ENCODE results near the gene PDIA3. TPM values are rescaled to one million over a fixed set of nuclear protein-coding genes. Genes with fewer than 3 reads are reported as not detected.
"Not testable (repeated sequence)": the region's sequence is repeated elsewhere in the genome, so short reads cannot be mapped to it uniquely, and the experiment has no call there.

The PDIA3 gene
- 100 to 1,000 TPM; 286 to 291 TPM for total RNA-seq

DNA sequence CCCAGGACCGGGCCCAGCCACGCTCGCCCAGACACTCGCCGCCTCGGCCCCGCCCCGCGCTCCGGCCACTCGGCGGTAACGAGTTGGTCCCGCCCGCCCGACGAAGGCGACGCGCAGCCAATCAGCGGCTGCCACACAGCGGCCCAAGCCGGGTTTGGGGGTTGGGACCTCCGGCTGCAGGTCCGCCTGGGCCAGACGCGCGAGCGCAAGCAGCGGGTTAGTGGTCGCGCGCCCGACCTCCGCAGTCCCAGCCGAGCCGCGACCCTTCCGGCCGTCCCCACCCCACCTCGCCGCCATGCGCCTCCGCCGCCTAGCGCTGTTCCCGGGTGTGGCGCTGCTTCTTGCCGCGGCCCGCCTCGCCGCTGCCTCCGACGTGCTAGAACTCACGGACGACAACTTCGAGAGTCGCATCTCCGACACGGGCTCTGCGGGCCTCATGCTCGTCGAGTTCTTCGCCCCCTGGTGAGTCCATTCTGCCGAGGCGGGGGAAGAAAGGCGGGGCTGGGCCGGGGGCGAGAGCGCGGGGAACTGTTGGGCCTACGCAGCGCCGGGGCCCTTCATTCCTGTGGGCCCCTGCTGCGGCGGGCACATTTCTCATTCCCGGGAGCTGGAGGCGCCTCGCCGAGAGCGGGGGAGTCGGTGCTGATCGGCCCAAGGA is at the start of gene PDIA3:
Gene PDIA3 (plus strand): TSS at position 194 of the 658 bp plus-strand sequence. CDS start 102 bp downstream, at position 296.
- H3K9me3 Mint-ChIP-seq, H3K27me3 Mint-ChIP-seq, H3K36me3 Mint-ChIP-seq: not testable (repeated sequence)
- H3K27ac Mint-ChIP-seq: peak within 1 kb of the TSS; percentile 96
- H3K4me3 Mint-ChIP-seq: peak within 1 kb of the TSS; percentile 97
- ChIA-PET POLR2A (interaction anchor here (0.7 to 1.9 kb wide), 5 partner anchors 14 to 236 kb away, joined by 3 to 5 read pairs (median 4); partner anchors contain the start of gene MFAP1), CTCF (interaction anchor here (1.9 kb wide), 1 partner anchor 31 kb away, joined by 5 read pairs; no protein-coding TSS in a partner anchor)
- peaks cover 24% of the 10 kb centered on the region for H3K4me1 Mint-ChIP-seq (ENCODE audit: low read depth)
- intact Hi-C loops (cut with micrococcal nuclease): loop anchor here (5.0 to 10.0 kb wide), 3 partner anchors 232 to 541 kb away; partner anchors contain the start of genes GOLM2, LCMT2 and MAP1A
- DNase-seq: peak; percentile 92

DNA sequence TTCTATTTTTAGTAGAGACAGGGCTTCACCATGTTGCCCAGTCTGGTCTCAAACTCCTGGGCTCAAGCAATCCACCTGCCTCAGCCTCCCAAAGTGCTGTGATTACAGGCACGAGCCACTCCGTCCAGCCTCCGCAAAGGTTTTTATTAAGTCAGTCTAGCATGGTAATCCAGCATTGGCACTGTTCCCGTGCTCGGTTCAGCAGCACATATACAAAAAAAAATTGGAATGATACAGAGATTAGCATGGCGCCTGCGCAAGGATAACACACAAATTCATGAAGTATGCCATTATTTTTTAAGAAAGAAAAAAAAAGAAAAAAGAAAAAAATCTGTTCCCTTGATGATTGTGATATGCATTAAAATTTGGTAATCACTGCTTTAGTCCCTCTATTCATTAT is 44.1 kb upstream of the PDIA3 start:
- no peaks in the 10 kb centered on the region for H3K9me3 Mint-ChIP-seq
- CTCF ChIA-PET: no interaction called here
- H3K4me1 Mint-ChIP-seq (ENCODE audit: low read depth): no peaks in the 10 kb centered on the region
- no peak for DNase-seq
- no peak overlapping the region for H3K27ac Mint-ChIP-seq
- H3K27me3 Mint-ChIP-seq: peaks cover 17% of the 10 kb centered on the region
- POLR2A ChIA-PET: no interaction called here
- H3K36me3 Mint-ChIP-seq: no peaks in the 10 kb centered on the region
- intact Hi-C loops (cut with micrococcal nuclease): no loop called here
- H3K4me3 Mint-ChIP-seq: no peak overlapping the region

DNA sequence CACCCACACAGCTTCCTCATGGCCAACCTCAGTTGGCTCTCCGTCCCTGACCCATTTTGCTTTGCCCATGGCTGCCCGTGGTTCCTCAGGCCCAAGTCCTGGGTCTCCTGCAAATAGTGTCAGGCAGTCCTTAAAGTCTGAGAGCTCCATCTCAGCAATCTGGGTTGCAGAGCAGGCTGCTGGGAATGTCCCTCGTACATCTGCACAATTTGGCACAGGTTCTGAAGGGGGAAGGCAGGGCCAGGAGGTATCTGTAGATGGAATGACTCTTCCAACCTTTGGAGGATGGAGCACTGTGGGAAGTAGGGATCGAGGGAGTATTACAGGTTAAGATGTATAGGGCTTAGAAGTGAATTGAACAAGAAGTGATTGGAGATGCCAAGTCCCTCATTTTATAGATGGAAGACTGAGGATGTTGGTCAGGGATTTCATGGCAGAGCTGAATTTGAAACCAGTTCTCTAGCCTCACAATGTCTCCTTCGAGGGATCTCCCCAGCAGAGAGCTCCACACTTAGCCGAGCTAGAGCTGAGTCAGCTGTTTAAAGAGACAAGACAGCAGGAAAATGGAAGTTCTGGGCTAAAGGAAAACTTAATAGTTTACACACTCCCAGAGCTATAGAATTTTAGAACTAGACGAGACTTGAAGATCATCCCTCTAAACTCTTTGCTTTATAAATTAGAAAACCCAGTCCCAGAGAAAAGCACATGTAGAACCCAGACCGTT is 43.4 kb upstream of the PDIA3 start:
- Mint-ChIP-seq H3K4me1 (ENCODE audit: low read depth) (no peaks in the 10 kb centered on the region), H3K27ac (no peak overlapping the region), H3K27me3 (peaks cover 15% of the 10 kb centered on the region), H3K4me3 (no peak overlapping the region), H3K9me3 (no peaks in the 10 kb centered on the region), H3K36me3 (no peaks in the 10 kb centered on the region)
- intact Hi-C loops (cut with micrococcal nuclease): no loop called here
- ChIA-PET POLR2A (no interaction called here), CTCF (no interaction called here)
- DNase-seq: no peak

- intact Hi-C loops (cut with micrococcal nuclease); POLR2A ChIA-PET; CTCF ChIA-PET; H3K36me3 Mint-ChIP-seq; DNase-seq; H3K9me3 Mint-ChIP-seq; H3K4me3 Mint-ChIP-seq; H3K27me3 Mint-ChIP-seq; H3K27ac Mint-ChIP-seq; H3K4me1 Mint-ChIP-seq (ENCODE audit: low read depth): not testable (repeated sequence)
Observed at GRCh38 chr15:43710431-43711131, 35.7 kb upstream of the PDIA3 start.

DNA sequence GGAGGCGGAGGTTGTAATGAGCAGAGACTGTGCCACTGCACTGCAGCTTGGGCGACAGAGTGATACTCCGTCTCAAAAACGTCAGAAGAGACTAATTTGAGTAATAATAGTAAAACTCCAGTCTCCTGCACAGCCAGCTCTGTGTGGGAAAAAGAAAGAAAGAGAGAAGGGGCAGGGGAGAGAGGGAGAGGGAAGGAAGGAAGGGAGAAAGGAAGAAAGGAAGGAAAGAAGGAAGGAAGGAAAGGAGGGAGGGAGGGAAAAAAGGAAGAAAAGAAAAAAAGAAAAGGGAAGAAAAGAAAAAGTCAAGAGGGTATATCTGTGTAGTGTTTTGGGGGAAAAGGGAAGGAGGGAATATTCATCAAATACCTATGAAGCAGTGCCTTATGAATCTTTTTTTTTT is 23.1 kb upstream of the PDIA3 start:
- H3K36me3 Mint-ChIP-seq: no peaks in the 10 kb centered on the region
- CTCF ChIA-PET: no interaction called here
- intact Hi-C loops (cut with micrococcal nuclease): no loop called here
- POLR2A ChIA-PET: no interaction called here
- no peaks in the 10 kb centered on the region for H3K4me1 Mint-ChIP-seq (ENCODE audit: low read depth)
- H3K4me3 Mint-ChIP-seq: no peak overlapping the region
- H3K9me3 Mint-ChIP-seq: no peaks in the 10 kb centered on the region
- H3K27me3 Mint-ChIP-seq: no peaks in the 10 kb centered on the region
- no peak for DNase-seq
- H3K27ac Mint-ChIP-seq: no peak overlapping the region

DNA sequence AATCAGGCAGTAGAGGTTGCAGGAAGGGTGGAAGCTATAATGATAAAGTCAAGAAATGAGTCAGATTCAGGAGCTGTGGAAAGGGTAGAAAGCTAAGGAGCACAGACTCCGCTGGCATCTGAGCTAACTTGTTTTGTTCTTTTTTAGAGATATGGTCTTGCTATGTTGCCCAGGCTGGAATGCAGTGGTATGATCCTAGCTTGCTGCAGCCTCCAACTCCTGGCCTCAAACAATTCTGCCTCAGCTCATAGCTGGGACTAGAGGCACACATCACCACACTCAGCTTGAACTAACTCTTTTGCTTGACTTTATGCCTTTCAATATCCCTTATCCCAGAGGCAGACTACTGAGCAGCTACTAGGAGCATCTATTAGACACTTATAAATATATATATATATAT is 19.9 kb upstream of the PDIA3 start:
- not testable (repeated sequence) for DNase-seq

GRCh38 chr15:43728053-43728725 is 18.0 kb upstream of the PDIA3 start:
- H3K9me3 Mint-ChIP-seq; H3K27me3 Mint-ChIP-seq; H3K27ac Mint-ChIP-seq; CTCF ChIA-PET; H3K4me1 Mint-ChIP-seq (ENCODE audit: low read depth); H3K36me3 Mint-ChIP-seq; H3K4me3 Mint-ChIP-seq; intact Hi-C loops (cut with micrococcal nuclease); DNase-seq; POLR2A ChIA-PET: not testable (repeated sequence)

More for the DNA sequence above, 19.9 kb upstream of the PDIA3 start:
- H3K4me1 Mint-ChIP-seq (ENCODE audit: low read depth); H3K4me3 Mint-ChIP-seq; POLR2A ChIA-PET; H3K27me3 Mint-ChIP-seq; CTCF ChIA-PET; intact Hi-C loops (cut with micrococcal nuclease); H3K9me3 Mint-ChIP-seq; H3K36me3 Mint-ChIP-seq; H3K27ac Mint-ChIP-seq: not testable (repeated sequence)

GRCh38 chr15:43735416-43735815 is 10.8 kb upstream of the PDIA3 start:
- Mint-ChIP-seq H3K27me3 (peaks cover 2% of the 10 kb centered on the region), H3K9me3 (no peaks in the 10 kb centered on the region), H3K4me3 (no peak overlapping the region), H3K36me3 (no peaks in the 10 kb centered on the region), H3K27ac (no peak overlapping the region), H3K4me1 (ENCODE audit: low read depth) (peaks cover 6% of the 10 kb centered on the region)
- ChIA-PET POLR2A (no interaction called here), CTCF (no interaction called here)
- intact Hi-C loops (cut with micrococcal nuclease): no loop called here
- no peak for DNase-seq

DNA sequence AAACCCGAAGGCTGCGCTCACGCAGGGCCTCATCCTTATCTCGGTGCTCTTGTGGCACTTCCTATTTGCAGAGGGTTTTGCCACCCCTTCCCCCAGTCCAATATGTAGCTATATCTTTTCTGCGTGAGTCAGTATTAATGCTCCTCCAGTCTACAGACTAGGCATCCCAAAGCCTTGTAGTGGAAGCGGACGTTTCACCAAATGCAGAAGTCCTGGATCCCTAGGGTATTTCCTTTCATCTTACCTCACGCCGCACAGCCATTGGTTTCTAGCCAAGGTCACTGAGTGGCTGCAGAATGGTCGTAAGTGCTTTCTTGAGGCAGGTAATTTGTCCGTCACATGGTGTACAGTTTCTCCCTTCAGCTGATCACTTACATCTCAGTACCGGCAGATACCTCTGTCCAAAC is 668 bp downstream of the PDIA3 start:
- H3K4me1 Mint-ChIP-seq (ENCODE audit: low read depth): peaks cover 29% of the 10 kb centered on the region
- ChIA-PET POLR2A (interaction anchor here (0.7 to 1.9 kb wide), 4 partner anchors 46 to 237 kb away, joined by 3 to 5 read pairs (median 4); partner anchors contain the start of gene MFAP1), CTCF (interaction anchor here (1.9 kb wide), 1 partner anchor 31 kb away, joined by 5 read pairs; no protein-coding TSS in a partner anchor)
- not testable (repeated sequence) for H3K27me3 Mint-ChIP-seq, H3K9me3 Mint-ChIP-seq, H3K36me3 Mint-ChIP-seq
- peak overlapping the region; percentile 96 for H3K27ac Mint-ChIP-seq
- H3K4me3 Mint-ChIP-seq: peak overlapping the region; percentile 97
- intact Hi-C loops (cut with micrococcal nuclease): loop anchor here (5.0 to 10.0 kb wide), 3 partner anchors 232 to 540 kb away; partner anchors contain the start of genes GOLM2, LCMT2 and MAP1A
- peak; percentile 41 for DNase-seq

GRCh38 chr15:43748376-43748775 is 2.1 kb downstream of the PDIA3 start:
- H3K27ac Mint-ChIP-seq: peak overlapping the region; percentile 96
- peaks cover 13% of the 10 kb centered on the region for H3K36me3 Mint-ChIP-seq
- no peaks in the 10 kb centered on the region for H3K9me3 Mint-ChIP-seq
- intact Hi-C loops (cut with micrococcal nuclease): loop anchor here (2.0 to 10.0 kb wide), 6 partner anchors 28 to 539 kb away; partner anchors contain the start of genes ELL3, GOLM2, LCMT2 and MAP1A
- H3K4me3 Mint-ChIP-seq: peak overlapping the region; percentile 97
- H3K27me3 Mint-ChIP-seq: no peaks in the 10 kb centered on the region
- peaks cover 40% of the 10 kb centered on the region for H3K4me1 Mint-ChIP-seq (ENCODE audit: low read depth)
- CTCF ChIA-PET: interaction anchor here (1.9 kb wide), 1 partner anchor 29 kb away, joined by 5 read pairs; no protein-coding TSS in a partner anchor
- DNase-seq: no peak
- POLR2A ChIA-PET: no interaction called here

DNA sequence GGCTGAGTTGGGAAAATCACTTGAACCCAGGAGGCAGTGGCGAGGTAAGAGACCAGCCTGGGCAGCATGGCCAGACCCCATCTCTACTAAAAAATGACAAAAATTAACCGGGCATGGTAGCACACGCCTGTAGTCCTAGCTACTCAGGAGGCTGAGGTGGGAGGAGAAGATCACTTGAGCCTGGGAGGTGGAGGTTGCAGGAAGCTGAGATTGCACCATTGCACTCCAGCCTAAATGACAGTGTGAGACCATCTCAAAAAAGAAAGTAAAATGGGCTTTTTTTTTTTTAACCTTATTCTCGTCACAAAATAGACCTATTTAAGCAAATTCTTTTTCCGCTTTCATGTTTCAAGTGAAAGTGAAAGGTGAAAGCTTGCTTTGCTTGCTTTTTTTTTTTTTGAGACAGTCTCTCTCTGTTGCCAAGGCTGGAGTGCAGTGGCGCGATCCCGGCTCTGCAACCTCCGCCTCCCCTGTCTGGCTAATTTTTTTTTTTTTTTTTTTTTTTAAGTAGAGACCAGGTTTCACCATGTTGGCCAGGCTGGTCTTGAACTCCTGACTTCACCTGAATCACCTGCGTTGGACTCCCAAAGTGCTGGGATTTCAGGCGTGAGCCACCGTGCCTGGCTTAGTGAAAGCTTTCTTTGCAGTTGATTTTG is 3.6 kb downstream of the PDIA3 start:
- Mint-ChIP-seq H3K27ac (peak overlapping the region; percentile 81), H3K36me3 (peaks cover 22% of the 10 kb centered on the region), H3K9me3 (no peaks in the 10 kb centered on the region), H3K27me3 (no peaks in the 10 kb centered on the region), H3K4me3 (peak overlapping the region; percentile 68), H3K4me1 (ENCODE audit: low read depth) (peaks cover 41% of the 10 kb centered on the region)
- POLR2A ChIA-PET: interaction anchor here (0.6 to 1.8 kb wide), 6 partner anchors 27 to 593 kb away, joined by 3 to 7 read pairs (median 3); partner anchors contain the start of genes ELL3, HYPK, MFAP1 and SERINC4
- DNase-seq: peak; percentile 70
- CTCF ChIA-PET: interaction anchor here (2.1 kb wide), 1 partner anchor 27 kb away, joined by 11 read pairs; the partner anchor contains the start of gene ELL3
- intact Hi-C loops (cut with micrococcal nuclease): loop anchor here (2.0 to 10.0 kb wide), 6 partner anchors 27 to 537 kb away; partner anchors contain the start of genes ELL3, GOLM2, LCMT2 and MAP1A

Data from activated CD4-positive, alpha-beta memory T cell treated with anti-CD3 and anti-CD28 coated beads for 36 hours (primary cell).